GM19238 (cell line): ENCODE measurements around the gene ANKRD44.
"Not testable (repeated sequence)": the region's sequence is repeated elsewhere in the genome, so short reads cannot be mapped to it uniquely, and the experiment has no call there.

Source experiments
- DNase-seq: peaks from one replicate; pipeline ENCODE4 v3.0.0; 2011; ENCODE audit warnings: low spot score; ENCODE audit not compliant: insufficient read length

ANKRD44 gene

DNA sequence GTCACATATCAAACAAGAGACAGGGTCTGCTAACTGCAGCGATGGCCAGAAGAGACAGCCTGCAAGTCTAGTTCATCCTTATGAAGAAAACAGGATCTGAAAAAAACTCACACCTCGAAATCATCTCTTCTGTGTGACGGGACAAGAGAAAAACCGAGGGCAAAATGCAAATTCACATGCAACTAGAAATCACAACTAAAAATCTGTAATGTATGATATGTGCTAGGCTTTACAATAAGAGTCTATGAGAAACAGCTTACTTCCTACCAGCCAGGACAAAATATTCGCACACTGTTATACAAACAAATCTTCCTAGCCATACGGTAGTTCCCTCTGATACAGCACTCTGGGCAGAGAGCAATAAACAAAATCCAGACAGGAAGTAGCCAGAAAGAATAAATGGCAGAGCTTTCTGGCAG lies 48.8 kb downstream of the ANKRD44 start:
- DNase-seq: no peak

DNA sequence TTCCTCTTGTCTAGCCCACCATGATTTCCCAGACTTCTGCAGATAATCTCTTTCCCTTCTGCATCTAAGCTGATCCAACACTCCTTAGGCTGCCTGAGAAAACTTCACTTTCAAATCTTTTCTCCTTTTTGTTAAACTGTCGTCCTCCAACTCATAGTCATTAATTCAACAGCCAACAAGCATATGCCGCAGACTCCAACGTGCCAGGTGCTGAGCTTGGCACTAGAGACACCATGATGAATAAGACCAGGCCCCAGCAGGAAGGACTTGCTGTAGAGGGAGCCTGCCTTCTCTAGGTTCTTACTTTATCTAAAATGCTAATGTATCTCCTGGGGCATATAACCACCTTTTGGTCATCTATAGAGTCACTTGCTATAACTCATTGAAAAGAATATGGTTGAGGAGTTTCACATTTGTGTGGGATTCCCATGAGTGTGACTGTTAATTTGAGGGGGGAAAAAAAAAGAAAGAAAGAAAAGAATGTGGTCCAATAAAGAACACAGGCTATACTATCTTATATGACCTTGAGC lies 51.0 kb downstream of the ANKRD44 start:
- DNase-seq: no peak

DNA sequence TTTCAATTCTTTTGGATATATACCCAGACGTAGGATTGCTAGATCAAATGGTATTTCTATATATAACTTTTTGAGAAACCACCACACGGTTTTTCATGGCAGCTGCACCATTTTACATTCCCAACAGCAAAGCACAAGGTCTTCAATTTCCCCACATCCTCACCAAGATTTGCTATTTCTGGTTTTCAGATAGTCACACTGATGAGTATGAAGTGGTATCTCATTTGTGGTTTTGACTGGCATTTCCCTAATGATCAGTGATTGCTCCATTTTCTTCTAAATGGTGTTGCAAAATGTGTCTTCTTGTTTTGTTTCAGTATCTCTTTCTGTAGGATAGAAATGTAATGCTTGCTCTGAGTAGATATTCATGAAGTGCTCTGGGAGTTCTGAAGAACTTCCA lies 52.0 kb downstream of the ANKRD44 start:
- DNase-seq: no peak

DNA sequence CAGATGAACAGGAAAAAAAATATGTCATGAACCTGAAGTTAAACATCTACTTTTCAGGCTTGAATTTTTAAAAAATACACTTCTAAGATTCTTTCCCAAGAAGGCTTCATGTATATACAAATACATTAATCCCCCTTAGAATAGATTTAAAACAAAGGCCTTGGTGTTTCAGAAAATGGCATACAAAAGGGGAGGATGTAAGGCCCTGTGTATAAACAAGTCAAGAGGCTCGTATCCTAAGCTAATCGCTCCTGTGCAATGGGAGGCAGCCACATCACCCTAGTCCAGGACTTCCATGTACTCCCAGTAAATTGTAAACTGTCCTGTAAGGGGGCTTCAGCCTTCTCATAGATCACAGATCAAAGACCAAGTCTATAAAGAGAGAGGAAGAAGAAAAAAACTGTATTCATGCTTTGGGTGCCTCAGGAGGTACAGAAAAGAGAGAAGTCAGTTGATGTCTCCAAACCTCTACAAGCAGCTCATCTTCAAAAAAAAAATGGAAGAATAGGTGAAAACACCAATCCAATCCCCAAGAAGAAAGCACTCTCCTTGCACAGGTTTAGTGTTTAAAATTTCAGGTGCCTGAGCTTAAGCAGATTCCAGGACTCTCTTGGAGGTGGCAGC lies 53.9 kb downstream of the ANKRD44 start:
- DNase-seq: no peak

DNA sequence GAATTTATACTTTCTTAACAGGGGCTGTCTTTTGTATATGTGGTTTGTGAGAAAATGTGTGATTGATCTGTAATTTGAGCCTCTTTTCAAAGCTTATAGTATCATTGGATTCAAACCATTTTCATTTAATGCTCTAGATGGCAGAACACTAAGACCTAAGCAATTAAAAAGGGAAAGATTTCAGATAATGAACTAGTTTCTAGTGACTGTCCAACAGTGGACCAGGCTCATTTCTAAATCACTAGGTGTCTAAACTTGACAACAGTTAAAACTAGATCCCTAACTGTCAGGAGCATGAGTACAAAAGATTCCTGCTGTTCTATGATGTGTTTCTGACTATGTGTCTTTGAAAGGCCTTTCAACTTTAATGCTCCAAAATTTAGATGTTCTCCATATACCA lies 54.6 kb downstream of the ANKRD44 start:
- DNase-seq: no peak

DNA sequence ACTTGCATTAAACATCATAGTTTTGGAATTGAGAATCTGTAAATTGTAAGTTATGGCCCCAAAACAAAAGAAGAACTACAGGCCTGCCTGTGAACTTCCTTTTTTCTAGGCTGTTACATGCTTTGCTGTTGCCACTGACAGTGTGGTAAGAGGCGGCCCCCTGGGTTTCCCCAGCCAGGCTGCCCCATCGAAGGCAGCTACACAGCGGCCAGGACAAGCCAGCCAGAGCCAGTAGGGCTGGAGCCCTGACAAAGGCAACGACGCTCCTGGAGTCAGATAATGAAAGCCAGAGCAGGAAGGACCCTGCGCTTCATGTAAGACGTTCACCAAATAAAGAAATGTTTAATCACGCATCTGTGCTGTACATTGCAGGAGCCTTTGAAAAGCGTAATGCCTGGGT lies 55.0 kb downstream of the ANKRD44 start:
- peak; percentile 67 for DNase-seq

DNA sequence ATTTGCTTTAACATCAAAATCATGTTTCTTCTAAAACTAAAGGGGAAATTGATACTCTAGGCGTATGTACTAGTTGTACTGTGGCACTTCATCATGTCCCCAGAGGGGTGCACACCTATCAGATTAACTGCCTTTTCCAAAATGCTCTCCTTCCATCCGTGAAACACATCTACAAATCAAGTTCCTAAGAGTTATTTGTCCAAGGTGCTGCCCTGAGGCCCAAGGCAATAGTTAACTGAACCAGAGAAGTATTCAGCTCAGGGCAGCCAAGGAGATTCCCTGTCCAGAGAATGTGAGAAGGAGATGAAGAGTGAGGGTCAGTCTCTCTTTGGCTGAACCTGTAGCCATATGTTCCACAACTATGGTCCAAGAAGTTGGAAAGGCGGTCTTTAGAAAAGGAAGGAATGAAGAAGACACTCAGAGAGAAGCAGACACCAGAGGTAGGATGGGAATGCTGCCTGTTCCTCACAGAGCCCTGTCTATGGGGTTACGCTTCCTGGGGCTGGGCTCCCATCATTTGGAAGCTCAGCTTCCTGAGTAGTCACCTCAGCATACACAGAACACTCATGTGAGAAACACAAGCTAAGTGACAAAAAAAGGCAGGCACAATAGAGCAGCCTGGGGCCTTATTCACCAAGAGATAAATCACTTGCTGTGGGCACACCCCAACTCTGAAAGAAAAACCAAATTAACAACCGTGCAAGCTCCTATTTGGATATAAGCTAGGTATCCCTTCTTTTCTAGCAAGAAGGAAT lies 55.6 kb downstream of the ANKRD44 start:
- DNase-seq: no peak

DNA sequence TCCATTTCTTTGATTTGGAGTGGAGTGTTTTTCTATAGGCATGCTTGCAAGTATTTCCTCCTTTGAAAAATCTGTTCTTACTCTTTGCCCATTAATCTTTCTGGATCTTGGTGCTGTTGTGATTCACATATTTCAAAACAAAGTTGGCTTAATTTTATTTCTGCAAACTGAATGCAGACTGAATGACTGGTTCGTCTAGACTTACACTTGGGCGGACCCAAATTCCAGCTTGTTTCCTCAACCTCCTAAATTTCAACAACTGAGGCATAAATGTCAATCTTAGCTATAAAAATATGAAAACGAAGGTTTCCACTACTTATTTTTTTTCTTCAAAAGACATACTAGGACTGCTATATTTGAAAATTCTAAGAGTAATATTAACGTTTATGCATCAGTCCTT lies 59.0 kb downstream of the ANKRD44 start:
- DNase-seq: no peak

DNA sequence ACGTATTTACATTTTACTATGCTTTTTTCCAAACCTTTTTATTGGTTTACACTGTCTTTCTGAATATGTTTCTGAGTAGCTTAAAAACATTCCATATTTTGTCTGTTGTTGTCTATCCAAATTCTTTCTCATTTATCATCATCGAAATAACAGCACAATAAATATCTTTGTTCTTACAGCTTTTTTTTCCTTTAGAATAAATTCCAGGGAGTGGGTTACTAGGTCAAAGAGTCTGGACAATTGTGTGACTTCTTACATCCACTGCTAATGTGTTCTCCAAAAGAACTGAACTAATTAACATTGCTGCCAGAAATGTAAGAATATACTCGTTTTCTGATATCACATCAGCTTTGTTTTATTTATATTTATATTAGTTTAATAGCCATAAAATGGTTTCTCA lies 59.4 kb downstream of the ANKRD44 start:
- DNase-seq: no peak

DNA sequence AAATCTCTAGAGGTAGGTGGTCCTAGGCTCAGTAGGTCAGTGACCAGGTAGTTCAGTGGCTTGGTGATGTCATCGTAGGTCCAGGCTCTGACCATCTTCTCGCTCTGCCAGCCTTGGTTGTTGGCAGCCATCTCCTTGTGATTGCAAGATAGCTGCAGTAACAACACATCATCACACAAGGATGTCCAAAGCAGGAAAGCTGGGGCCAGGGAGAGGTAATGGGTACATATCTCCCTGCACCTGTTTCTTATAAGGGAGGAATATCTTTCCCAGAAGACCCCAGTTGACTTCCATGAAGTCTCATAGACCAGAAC lies 60.5 kb downstream of the ANKRD44 start:
- DNase-seq: no peak

DNA sequence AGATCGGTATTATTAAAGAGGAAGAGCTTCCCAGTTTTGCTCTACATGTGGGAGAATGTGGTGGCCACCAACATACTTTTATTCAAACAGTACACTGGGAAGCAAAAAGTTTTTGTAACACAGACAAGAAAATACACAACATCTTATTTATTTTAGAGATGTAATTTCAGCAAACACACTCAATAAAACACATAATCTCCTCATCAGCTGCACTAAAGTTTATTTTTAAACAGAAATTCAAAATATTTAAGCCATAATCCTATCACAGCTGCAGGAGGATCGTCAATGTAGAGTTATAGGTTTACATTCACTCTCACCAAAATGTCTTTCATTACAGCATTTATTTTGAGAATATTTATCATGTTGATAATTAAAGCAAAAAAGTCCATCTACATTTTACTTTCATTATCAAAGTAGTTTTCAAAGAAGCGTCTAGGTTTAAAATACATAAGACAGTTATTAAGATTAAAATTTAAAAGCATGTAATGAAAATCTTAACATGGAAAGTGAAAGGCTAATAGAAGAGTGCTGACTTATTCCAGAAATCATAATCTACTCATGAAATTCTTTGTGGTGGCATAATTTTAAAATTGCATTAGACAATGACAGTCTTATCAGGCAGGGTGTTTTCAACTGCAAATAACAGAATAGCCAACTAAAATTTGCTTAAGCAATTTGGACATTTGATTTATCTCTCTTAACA lies 61.0 kb downstream of the ANKRD44 start:
- DNase-seq: no peak

DNA sequence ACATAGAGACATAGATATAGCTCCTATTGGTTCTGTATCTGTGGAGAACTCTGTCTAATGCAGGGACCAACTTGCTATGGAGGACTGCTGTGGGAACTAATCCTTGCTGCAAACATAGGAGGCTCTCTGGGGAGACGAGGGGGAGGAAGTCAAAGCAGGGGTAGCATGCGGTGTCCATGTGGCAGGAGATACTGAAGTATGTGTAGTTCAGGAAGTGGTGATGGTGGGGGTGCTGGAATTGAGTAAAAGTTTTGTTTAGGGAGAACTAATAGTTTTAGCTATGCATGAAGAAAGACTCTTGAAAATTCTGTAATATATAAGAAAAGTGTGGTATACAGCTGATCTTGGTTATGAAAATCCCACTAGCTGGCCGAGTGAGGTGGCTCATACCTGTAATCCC lies 62.0 kb downstream of the ANKRD44 start:
- no peak for DNase-seq

DNA sequence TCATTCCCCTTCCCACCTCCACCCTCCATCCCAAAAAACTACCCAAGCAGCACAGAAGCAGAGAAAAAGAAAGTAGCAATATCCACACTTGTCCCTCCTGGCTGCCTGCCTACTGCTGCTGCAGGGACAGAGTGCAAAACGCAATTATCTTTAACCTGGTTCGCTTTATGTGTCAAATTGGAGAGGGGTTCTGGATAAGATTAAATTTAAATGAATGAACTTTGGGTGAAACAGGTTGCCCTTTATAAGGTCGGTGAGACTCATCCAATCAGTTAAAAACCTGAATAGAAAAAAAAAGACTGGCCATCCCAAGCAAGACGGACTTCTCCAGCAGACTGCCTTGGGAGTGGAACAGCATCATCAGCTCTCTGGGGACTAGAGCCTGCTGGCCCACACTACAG lies 62.6 kb downstream of the ANKRD44 start:
- no peak for DNase-seq

DNA sequence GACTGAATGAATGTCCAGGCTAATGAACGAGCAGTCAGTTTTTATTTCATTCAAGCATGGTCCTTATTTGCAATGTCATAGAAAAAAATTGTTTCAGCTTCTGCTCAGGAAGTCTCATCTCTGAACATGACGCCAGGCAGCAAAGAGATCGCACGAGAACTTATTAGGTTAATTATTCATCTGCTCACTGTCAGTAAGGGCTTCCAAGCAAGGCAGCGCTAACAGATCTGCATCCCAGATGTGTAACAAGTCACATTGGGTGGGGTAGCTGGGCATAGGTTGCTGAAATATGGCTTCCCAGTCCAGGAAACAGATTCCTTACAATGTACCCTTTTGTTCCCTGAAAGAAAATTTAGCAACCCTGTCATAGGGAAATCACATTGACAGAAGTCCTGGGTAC lies 63.5 kb downstream of the ANKRD44 start:
- no peak for DNase-seq

DNA sequence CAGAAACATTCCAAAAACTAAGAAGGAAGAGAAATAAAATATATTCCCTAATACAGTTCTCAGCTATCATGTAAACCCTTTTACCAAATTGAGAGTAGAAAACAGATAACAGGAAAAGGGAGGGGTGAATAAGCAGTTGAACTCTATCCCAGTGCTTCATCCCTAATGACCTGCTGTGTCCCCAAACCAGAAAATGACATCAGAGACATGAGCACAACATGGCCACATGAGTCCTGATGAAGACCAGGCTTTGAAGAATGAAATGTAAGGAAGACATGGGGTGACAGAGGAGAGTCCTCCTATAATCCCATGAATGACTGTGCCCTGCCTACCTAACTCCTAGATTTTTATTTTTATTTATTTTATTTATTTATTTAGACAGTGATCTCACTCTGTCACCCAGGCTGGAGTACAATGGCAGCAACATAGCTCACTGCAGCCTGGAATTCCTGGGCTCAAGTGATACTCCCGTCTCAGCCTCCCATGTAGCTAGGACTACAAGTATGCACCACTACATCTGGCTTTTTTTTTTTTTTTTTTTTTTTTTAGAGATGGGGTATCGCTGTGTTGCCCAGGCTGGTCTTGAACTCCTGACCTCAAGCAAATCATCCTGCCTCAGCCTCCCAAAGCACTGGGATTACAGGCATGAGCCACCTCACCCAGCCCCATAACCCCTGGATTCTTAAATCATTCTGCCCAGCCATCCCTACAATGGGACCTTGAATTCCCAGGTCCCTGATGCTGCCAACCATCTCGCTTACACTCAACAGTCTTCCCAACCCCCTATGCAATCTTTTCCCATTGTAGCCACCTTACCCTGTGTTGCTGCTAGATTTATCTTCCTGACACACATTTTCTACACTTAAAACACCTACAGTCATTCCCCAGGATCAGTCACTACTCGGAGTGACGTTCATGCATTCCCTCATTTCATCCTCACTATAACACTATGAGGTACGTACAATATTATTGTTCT lies 64.5 kb downstream of the ANKRD44 start:
- no peak for DNase-seq

DNA sequence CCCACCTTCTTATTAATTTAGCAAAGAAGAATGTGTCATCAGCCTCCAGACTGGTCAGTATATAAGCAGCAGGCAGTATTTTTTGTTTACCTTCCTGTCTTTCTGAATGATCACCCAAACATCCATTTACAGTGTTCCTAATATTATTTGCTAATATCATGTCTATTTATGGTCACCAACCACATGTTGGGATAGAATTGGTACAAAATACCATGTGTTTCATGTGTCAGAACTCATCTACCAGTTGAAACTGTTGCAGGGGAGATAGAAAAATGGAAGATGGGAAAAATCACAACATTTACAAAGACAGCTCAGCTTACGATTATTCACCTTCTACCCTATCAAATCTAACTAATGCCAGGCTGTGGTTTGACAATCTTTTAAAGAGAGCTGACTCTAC lies 66.2 kb downstream of the ANKRD44 start:
- DNase-seq: no peak

DNA sequence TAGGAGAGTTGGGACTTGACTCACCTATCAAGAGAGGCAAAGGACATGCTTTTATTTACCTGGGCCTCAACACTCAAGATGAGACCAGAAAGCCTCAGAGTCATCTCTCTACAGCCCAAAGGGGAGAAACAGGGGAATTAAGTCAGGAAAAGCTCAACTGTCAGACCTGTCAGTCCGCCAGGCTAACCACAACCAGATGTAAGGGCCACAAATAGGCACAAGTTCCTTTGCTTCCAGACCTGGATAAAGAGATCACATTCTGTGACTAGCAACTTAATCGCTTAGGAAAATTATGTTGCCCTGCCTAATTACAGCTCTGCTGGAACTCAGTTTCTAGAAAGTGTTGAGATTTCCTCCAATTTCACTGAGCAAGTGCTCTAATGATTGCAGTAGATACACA lies 67.9 kb downstream of the ANKRD44 start:
- no peak for DNase-seq

DNA sequence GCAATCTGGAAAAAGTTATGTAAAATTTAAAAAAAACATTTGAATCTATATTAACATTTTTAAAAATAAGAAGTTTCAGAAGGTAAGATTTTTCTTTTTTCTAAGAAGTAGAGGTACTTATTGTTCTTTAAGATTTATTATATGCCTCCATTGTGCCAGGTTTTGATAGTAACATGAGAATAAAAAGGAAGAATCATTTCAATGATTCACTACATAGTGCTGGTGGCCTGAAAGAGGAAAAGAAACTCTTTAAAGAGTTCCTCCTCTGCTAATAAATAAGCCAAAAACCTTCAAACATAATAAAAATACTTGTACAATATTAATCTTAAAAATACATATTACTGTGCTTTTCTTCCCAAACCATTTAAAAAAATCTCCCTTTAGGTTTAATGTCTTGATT lies 69.0 kb downstream of the ANKRD44 start:
- no peak for DNase-seq

DNA sequence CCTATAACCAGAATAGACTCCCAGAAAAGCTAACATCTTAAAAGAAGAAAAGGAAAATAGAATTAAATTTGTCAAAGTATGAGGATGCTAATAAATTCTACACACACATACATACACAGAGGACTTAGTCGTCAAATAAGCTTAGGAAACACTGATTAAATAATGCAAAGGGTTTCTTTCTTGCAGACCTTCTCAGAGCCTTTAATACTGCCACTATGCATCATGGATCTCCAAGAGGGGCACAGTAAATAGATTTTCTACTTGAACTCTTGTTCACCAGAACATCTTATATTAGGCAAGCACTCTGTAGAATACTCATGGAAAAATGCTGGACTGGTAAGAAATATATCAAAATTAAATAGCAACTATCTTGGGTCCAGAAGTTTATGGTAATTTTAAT lies 69.4 kb downstream of the ANKRD44 start:
- no peak for DNase-seq

DNA sequence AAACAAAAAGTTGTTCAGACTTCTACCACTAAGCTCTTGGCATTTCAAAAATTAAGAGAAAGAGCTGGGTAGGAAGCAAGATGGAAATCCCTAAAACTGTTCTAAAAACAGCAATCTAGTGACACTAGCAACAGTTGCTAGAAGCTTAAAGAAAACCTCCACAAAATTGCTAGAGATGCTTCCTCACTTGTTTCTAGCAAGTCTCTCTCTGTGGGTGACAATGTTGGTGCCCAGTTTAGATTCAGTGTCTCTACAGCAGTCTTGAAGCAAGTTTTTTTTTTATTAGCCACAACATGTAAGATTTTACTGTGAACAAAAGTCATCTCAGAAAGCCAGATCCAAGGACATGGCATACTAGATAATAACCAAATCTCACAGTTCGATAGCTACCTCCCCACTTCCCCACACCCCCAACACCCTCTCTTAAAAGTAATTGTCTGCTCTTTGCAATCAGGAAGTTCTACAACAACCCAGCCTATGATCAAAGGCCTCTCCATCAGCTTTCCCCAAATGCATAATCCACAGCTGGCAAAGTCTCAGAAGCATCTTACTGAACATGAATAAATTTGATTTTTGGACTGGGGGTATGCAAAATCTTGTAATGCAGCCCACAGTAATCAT lies 70.0 kb downstream of the ANKRD44 start:
- DNase-seq: no peak

DNA sequence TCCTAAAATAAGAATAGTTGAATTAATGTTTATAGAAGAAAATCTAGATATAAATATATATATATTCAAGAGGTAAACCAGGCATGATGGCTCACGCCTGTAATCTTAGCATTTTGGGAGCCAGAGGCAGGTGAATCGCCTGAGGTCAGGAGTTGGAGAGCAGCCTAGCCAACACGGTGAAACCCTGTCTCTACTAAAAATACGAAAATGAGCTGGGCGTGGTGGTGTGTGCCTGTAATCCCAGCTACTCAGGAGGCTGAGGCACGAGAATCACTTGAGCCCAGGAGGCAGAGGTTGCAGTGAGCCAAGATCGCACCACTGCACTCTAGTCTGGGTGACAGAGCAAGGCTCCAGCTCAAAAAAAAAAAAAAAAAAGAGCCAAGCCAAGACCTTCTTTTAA lies 70.6 kb downstream of the ANKRD44 start:
- not testable (repeated sequence) for DNase-seq
